NCI-H526 treated with DMSO at 0.1 percent for 48 hours (cell line): Measurements from ENCODE around the gene CCDC178.
A peak's percentile ranks its signal among the peaks of the same experiment; 100 is the strongest.
"Not testable (repeated sequence)": the region's sequence is repeated elsewhere in the genome, so short reads cannot be mapped to it uniquely, and the experiment has no call there.

Source experiments
- DNase-seq: peaks from one replicate; lab custom pipeline; 2025; lab: John Stamatoyannopoulos, UW

Gene CCDC178

GRCh38 chr18:33440060-33441043 lies at the start of gene CCDC178:
Gene CCDC178, minus strand, starts transcription at chr18:33440721. Its CDS starts 28,633 bp downstream, at chr18:33412088.
- peak; percentile 12 for DNase-seq

GRCh38 chr18:33483908-33484307 lies 43.4 kb upstream of the CCDC178 start:
- no peak for DNase-seq

- no peak for DNase-seq
These were observed 32.0 kb upstream of the CCDC178 start for GRCh38 chr18:33472509-33472908.

GRCh38 chr18:33470216-33470615 lies 29.7 kb upstream of the CCDC178 start:
- no peak for DNase-seq

GRCh38 chr18:33469699-33470098 lies 29.2 kb upstream of the CCDC178 start:
- no peak for DNase-seq

- no peak for DNase-seq
These were observed 27.0 kb upstream of the CCDC178 start for GRCh38 chr18:33467531-33467930.

- no peak for DNase-seq
These were observed 26.3 kb upstream of the CCDC178 start for GRCh38 chr18:33466822-33467221.

- DNase-seq = no peak
These were observed 20.2 kb upstream of the CCDC178 start for GRCh38 chr18:33460681-33461080.

GRCh38 chr18:33459612-33460011 lies 19.1 kb upstream of the CCDC178 start:
- DNase-seq = no peak

- DNase-seq = no peak
These were observed 6.1 kb upstream of the CCDC178 start for GRCh38 chr18:33446604-33447003.

- no peak for DNase-seq
These were observed 4.2 kb upstream of the CCDC178 start for GRCh38 chr18:33444709-33445108.

- DNase-seq = no peak
These were observed 7.7 kb downstream of the CCDC178 start for GRCh38 chr18:33432857-33433256.

- no peak for DNase-seq
These were observed 13.0 kb downstream of the CCDC178 start for GRCh38 chr18:33427549-33427948.

GRCh38 chr18:33424266-33424946 lies 16.1 kb downstream of the CCDC178 start:
- DNase-seq = no peak

- DNase-seq = no peak
These were observed 19.3 kb downstream of the CCDC178 start for GRCh38 chr18:33421225-33421624.

- no peak for DNase-seq
These were observed 36.2 kb downstream of the CCDC178 start for GRCh38 chr18:33404244-33404873.

- DNase-seq = not testable (repeated sequence)
These were observed 41.6 kb downstream of the CCDC178 start for GRCh38 chr18:33398939-33399338.

- DNase-seq = no peak
These were observed 64.7 kb downstream of the CCDC178 start for GRCh38 chr18:33375829-33376228.

GRCh38 chr18:33372442-33372841 lies 68.1 kb downstream of the CCDC178 start:
- no peak for DNase-seq

- DNase-seq = no peak
These were observed 70.6 kb downstream of the CCDC178 start for GRCh38 chr18:33369711-33370449.

- no peak for DNase-seq
These were observed 83.8 kb downstream of the CCDC178 start for GRCh38 chr18:33356735-33357134.

- DNase-seq = no peak
These were observed 84.8 kb downstream of the CCDC178 start for GRCh38 chr18:33355756-33356155.
